K562 (cell line): ENCODE measurements around the gene GADL1. TPM values are rescaled to one million over a fixed set of nuclear protein-coding genes. Genes with fewer than 3 reads are reported as not detected.

Experiments used
- ATAC-seq: fragments of 200-7000 bp; cut with Tn5 transposase; 3 replicates; pipeline ENCODE4 v1.9.1; 2020; ENCODE audit warnings: moderate library complexity
- BruUV-seq: library from RNA; stranded (reverse); fragments of 400-500 nt; replicated peaks from 2 replicates; lab custom pipeline; 2021; lab: Mats Ljungman, UMichigan
- CTCF ChIA-PET: fragments of 300-600 bp; formaldehyde crosslinking; extraction: SDS; loops from one replicate; lab custom pipeline; 2021; ENCODE audit warnings: low intra/inter-chr PET ratio; lab: Yijun Ruan, JAX
- POLR2A ChIA-PET: fragments of 300-600, 350-650 bp; sonication (Branson Sonifier 250); formaldehyde crosslinking; extraction: SDS; loops from one replicate; lab custom pipeline; 2021; ENCODE audit warnings: antibody characterized with exemption, inconsistent platforms; lab: Yijun Ruan, JAX
- DNase-seq, 4 experiments: peaks; one replicate each; pipeline versions ENCODE4 v3.0.0 to v3.0.0-alpha.2; 2011 to 2018; ENCODE audit warnings: low spot score in 3 of 4, mixed read lengths in 3 of 4; ENCODE audit errors: extremely low read depth in 1 of 4
- FAIRE-seq: peaks from 2 replicates; lab custom pipeline; 2011; peaks lifted over from hg19 to GRCh38; lab: Jason Lieb, UNC
- H2AFZ ChIP-seq: 2 replicates; pipeline ENCODE4 v1.6.0; 2011; ENCODE audit warnings: low read depth, low read length, control low read depth, inconsistent platforms
- H3K27ac ChIP-seq: fragments of 200-600 bp; 3 replicates; pipeline ENCODE4 v1.8.0; 2011; ENCODE audit warnings: low read depth, mild to moderate bottlenecking, control low read depth, inconsistent platforms, low read length, moderate library complexity, mixed read lengths; ENCODE audit errors: extremely low read depth
- H3K27me3 ChIP-seq, 2 experiments: fragments of 300-600 bp in 1 of 2; 2 replicates in 1 of 2; 3 replicates in 1 of 2; pipeline versions ENCODE4 v1.6.0 to v1.8.0; 2011; ENCODE audit warnings: inconsistent platforms in 2 of 2, low read length in 2 of 2, mild to moderate bottlenecking in 1 of 2, mixed read lengths in 1 of 2, moderate library complexity in 1 of 2; ENCODE audit not compliant: control insufficient read depth in 2 of 2, insufficient read depth in 2 of 2
- H3K36me3 ChIP-seq: fragments of 300-600 bp; 3 replicates; pipeline ENCODE4 v1.8.0; 2011; ENCODE audit warnings: mild to moderate bottlenecking, low read length, inconsistent platforms; ENCODE audit not compliant: control insufficient read depth, insufficient read depth
- H3K4me1 ChIP-seq, 2 experiments: fragments of 200-600 bp in 1 of 2; replicated peaks in 1 of 2; 2 replicates in 1 of 2; 3 replicates in 1 of 2; pipeline versions ENCODE4 v1.5.1 to v1.8.0; 2011; ENCODE audit warnings: inconsistent platforms in 2 of 2, low read length in 2 of 2, mild to moderate bottlenecking in 1 of 2, mixed read lengths in 1 of 2, moderate library complexity in 1 of 2; ENCODE audit not compliant: control insufficient read depth in 2 of 2, insufficient read depth in 2 of 2
- H3K4me2 ChIP-seq: 2 replicates; pipeline ENCODE4 v1.6.1; 2011; ENCODE audit warnings: low read length, control low read depth, inconsistent platforms, mixed read lengths; ENCODE audit not compliant: insufficient read depth
- H3K4me3 ChIP-seq: fragments of 200-600 bp; sonication (generic), shearing (Covaris generic); 2 replicates; pipeline ENCODE4 v1.5.1; 2016; ENCODE audit warnings: control low read depth, inconsistent platforms
- H3K79me2 ChIP-seq: fragments of 200-600 bp; 3 replicates; pipeline ENCODE4 v1.8.0; 2011; ENCODE audit warnings: low read length, inconsistent platforms; ENCODE audit not compliant: control insufficient read depth, insufficient read depth
- H3K9ac ChIP-seq, 2 experiments: 2 replicates each; pipeline versions ENCODE4 v1.6.0 to v1.6.1; 2011; ENCODE audit warnings: low read depth in 2 of 2, low read length in 2 of 2, control low read depth in 1 of 2, inconsistent platforms in 1 of 2, mild to moderate bottlenecking in 1 of 2, mixed read lengths in 1 of 2; ENCODE audit not compliant: insufficient read depth in 1 of 2
- H3K9me1 ChIP-seq: one replicate; pipeline ENCODE4 v1.6.0; 2011; ENCODE audit warnings: inconsistent platforms, mild to moderate bottlenecking, low read length, moderate library complexity; ENCODE audit not compliant: control insufficient read depth, insufficient read depth
- H3K9me3 ChIP-seq: replicated peaks from 2 replicates; pipeline ENCODE4 v1.5.1; 2011; ENCODE audit warnings: low read depth, low read length, inconsistent platforms; ENCODE audit not compliant: control insufficient read depth, insufficient read depth
- H4K20me1 ChIP-seq: replicated peaks from 2 replicates; pipeline ENCODE4 v1.6.1; 2011; ENCODE audit warnings: low read length, inconsistent platforms, mixed read lengths; ENCODE audit not compliant: control insufficient read depth, insufficient read depth
- CEBPG ChIP-seq, 3 experiments: fragments of 200-800 bp in 1 of 3; sonication (Bioruptor generic) in 1 of 3; sonication (generic) in 1 of 3; formaldehyde crosslinking in 1 of 3; IDR thresholded peaks in 2 of 3; conservative IDR thresholded peaks in 1 of 3; 2 replicates each; pipeline versions ENCODE4 v1.6.1 to v1.8.0; 2016 to 2022; ENCODE audit warnings: missing compliant biosample characterization in 2 of 3, missing genetic modification characterization in 2 of 3, mild to moderate bottlenecking in 1 of 3, missing genetic modification reagents in 1 of 3
- MITF ChIP-seq: IDR thresholded peaks from 2 replicates; pipeline ENCODE4 v1.6.1; 2014; ENCODE audit warnings: antibody characterized with exemption
- NCOA2 ChIP-seq, 2 experiments: fragments of 450-650 bp; IDR thresholded peaks; 2 replicates each; pipeline ENCODE4 v1.6.1; 2018; ENCODE audit warnings: mild to moderate bottlenecking in 2 of 2, moderate library complexity in 1 of 2; ENCODE audit not compliant: partially characterized antibody in 2 of 2
- RB1 ChIP-seq: fragments of 450-650 bp; IDR thresholded peaks from 2 replicates; pipeline ENCODE4 v1.6.1; 2017; ENCODE audit warnings: low read depth, mild to moderate bottlenecking
- SMAD1 ChIP-seq: fragments of 150-350 bp; IDR thresholded peaks from 2 replicates; pipeline ENCODE4 v1.6.1; 2014; ENCODE audit warnings: low read length, low read depth; ENCODE audit not compliant: partially characterized antibody
- WGBS: fragments of 100-300 bp; shearing (Covaris generic); methylation state at CpG from one replicate; pipeline ENCODE4 v1.1.6; 2016; ENCODE audit warnings: low coverage, mixed read lengths; ENCODE audit not compliant: insufficient coverage; ENCODE audit errors: missing lambda C conversion rate; 5-methylcytosine and 5-hydroxymethylcytosine counted together
- in situ Hi-C: fragments of 300-500 bp; cut with MboI; formaldehyde crosslinking; loops from 4 replicates; pipeline ENCODE4 v1.15.0; 2018; ENCODE audit warnings: inconsistent platforms, mixed read lengths
- intact Hi-C: fragments of 100-400 bp; cut with micrococcal nuclease; formaldehyde crosslinking; loops from 2 replicates; pipeline ENCODE4 v1.14.2; 2022
- polyA plus RNA-seq, 8 experiments: library from polyadenylated mRNA; depleted of rRNA in 4 of 8; stranded (reverse) in 5 of 8; unstranded in 3 of 8; fragments of >200 nt; fragmentation: Nextera tagmentation in 2 of 8; fragmentation: Illumina TruSeq in 1 of 8; extraction: Ambion mirVana in 2 of 8; extraction: Trizol in 1 of 8; gene quantifications; 2 replicates each; pipeline versions ENCODE4 v1.2.1 to v1.2.3, GENCODE V29; 2011 to 2014; ENCODE audit warnings: inconsistent platforms in 1 of 8, missing spikeins in 1 of 8
- total RNA-seq, 7 experiments: library from RNA; depleted of rRNA in 6 of 7; stranded (reverse); fragments of >200 nt in 6 of 7; fragmentation: Illumina TruSeq in 2 of 7; extraction: Trizol in 2 of 7; gene quantifications; 2 replicates each; pipeline versions ENCODE4 v1.2.1 to v1.2.3, GENCODE V29; 2011 to 2021; ENCODE audit warnings: low replicate concordance in 1 of 7

Gene GADL1
- total and polyA plus RNA-seq, 9 of the 15 experiments (the other 6 are each of a cell fraction or from before 2014, with no cell fraction given) = 0.07 TPM; not detected in 8

DNA sequence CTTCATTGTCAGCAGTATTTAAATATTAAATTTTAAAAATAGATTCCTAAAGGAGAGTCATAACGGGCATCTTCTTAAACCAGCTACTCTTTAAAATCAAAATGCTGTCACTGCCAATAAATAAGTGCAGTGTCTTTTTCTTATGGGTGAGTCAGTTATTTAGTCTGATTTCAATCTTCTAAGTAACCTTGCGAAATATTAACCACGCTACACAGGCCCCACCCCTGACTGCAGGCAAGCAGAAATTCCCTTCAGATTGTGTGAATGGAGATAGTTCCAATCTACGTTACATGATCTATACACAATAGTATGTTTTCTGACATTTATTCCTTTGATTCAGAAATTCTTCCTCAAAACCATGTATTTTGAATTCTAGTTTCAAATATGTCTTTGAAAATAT, 141.5 kb downstream of the GADL1 start:
- H3K9me3 ChIP-seq = no peaks in the 10 kb centered on the region
- intact Hi-C loops = no loop called here

More for the DNA sequence above, 141.5 kb downstream of the GADL1 start:
- ATAC-seq (no peak), FAIRE-seq (no peak), DNase-seq (no peak)
- no peak overlapping the region for H3K27ac ChIP-seq
- H3K9ac ChIP-seq = no peak overlapping the region
- H2AFZ ChIP-seq = no peak overlapping the region
- in situ Hi-C loops = no loop called here
- H3K9me1 ChIP-seq = no peaks in the 10 kb centered on the region
- TF ChIP-seq SMAD1 = no peak
- TF ChIP-seq CEBPG (CRISPR knock-in tag; IDR thresholded peaks at IDR 0.05) = no peak
- peak in 1 of 2 experiments; percentile 27; a peak in 1 of 4 replicates for TF ChIP-seq CEBPG (tag; conservative IDR thresholded peaks at IDR 0.05 in 1 of 2, IDR thresholded peaks at IDR 0.05 in 1 of 2)
- TF ChIP-seq MITF = no peak
- TF ChIP-seq RB1 = no peak
- TF ChIP-seq NCOA2 (IDR thresholded peaks at IDR 0.05; ENCODE audit: partially characterized antibody in 2 of 2) = no peak
- ChIA-PET POLR2A (no interaction called here), CTCF (no interaction called here)
- H3K27me3 ChIP-seq = no peaks in the 10 kb centered on the region
- 1% methylated on average over 4 of the region's 4 CpGs for WGBS
- H3K79me2 ChIP-seq = no peaks in the 10 kb centered on the region
- no peaks in the 10 kb centered on the region for H3K4me1 ChIP-seq
- no peak overlapping the region for H3K4me3 ChIP-seq
- no peaks in the 10 kb centered on the region for H4K20me1 ChIP-seq
- H3K36me3 ChIP-seq = no peaks in the 10 kb centered on the region
- H3K4me2 ChIP-seq = no peak overlapping the region
- BruUV-seq = no TSS peak
